Measurements from ENCODE around the gene GNAO1. TPM values are rescaled to one million over a fixed set of nuclear protein-coding genes. Genes with fewer than 3 reads are reported as not detected.

GNAO1 gene
- polyA plus RNA-seq, 1 of the 3 experiments (the other 2 are of a cell fraction): 0.30 TPM

- ChIA-PET POLR2A (no interaction called here), CTCF (interaction anchor here (0.9 to 1.5 kb wide), 2 partner anchors 12 to 320 kb away, joined by 4 read pairs; no protein-coding TSS in a partner anchor)
- no peaks in the 10 kb centered on the region for H3F3A ChIP-seq (replicated peaks; ENCODE audit: insufficient read depth)
- H3K9ac ChIP-seq: no peak overlapping the region
- no peak overlapping the region for H2AFZ ChIP-seq (ENCODE audit: low read depth)
- no peaks in the 10 kb centered on the region for H3K9me3 ChIP-seq
- H3K4me2 ChIP-seq: no peak overlapping the region
- no peak for DNase-seq
- H3K9me2 ChIP-seq: no peaks in the 10 kb centered on the region
- TF ChIP-seq, protein P1, sequence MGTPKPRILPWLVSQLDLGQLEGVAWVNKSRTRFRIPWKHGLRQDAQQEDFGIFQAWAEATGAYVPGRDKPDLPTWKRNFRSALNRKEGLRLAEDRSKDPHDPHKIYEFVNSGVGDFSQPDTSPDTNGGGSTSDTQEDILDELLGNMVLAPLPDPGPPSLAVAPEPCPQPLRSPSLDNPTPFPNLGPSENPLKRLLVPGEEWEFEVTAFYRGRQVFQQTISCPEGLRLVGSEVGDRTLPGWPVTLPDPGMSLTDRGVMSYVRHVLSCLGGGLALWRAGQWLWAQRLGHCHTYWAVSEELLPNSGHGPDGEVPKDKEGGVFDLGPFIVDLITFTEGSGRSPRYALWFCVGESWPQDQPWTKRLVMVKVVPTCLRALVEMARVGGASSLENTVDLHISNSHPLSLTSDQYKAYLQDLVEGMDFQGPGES (IDR thresholded peaks at IDR 0.05; ENCODE audit: low read depth, low read length): no peak
- no peak for TF ChIP-seq GABPA (IDR thresholded peaks at IDR 0.05; ENCODE audit: low read depth)
- TF ChIP-seq FOXJ3 (CRISPR knock-in tag; IDR thresholded peaks at IDR 0.05): no peak
- TF ChIP-seq, protein P2, sequence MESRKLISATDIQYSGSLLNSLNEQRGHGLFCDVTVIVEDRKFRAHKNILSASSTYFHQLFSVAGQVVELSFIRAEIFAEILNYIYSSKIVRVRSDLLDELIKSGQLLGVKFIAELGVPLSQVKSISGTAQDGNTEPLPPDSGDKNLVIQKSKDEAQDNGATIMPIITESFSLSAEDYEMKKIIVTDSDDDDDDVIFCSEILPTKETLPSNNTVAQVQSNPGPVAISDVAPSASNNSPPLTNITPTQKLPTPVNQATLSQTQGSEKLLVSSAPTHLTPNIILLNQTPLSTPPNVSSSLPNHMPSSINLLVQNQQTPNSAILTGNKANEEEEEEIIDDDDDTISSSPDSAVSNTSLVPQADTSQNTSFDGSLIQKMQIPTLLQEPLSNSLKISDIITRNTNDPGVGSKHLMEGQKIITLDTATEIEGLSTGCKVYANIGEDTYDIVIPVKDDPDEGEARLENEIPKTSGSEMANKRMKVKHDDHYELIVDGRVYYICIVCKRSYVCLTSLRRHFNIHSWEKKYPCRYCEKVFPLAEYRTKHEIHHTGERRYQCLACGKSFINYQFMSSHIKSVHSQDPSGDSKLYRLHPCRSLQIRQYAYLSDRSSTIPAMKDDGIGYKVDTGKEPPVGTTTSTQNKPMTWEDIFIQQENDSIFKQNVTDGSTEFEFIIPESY (IDR thresholded peaks at IDR 0.05; ENCODE audit: borderline replicate concordance, low read depth): no peak
- TF ChIP-seq NFIC (IDR thresholded peaks at IDR 0.05; ENCODE audit: borderline replicate concordance): no peak
- no peak for TF ChIP-seq JUND (IDR thresholded peaks at IDR 0.05)
- TF ChIP-seq CHD2 (IDR thresholded peaks at IDR 0.05; ENCODE audit: low read length, partially characterized antibody): no peak
- TF ChIP-seq, protein P3, sequence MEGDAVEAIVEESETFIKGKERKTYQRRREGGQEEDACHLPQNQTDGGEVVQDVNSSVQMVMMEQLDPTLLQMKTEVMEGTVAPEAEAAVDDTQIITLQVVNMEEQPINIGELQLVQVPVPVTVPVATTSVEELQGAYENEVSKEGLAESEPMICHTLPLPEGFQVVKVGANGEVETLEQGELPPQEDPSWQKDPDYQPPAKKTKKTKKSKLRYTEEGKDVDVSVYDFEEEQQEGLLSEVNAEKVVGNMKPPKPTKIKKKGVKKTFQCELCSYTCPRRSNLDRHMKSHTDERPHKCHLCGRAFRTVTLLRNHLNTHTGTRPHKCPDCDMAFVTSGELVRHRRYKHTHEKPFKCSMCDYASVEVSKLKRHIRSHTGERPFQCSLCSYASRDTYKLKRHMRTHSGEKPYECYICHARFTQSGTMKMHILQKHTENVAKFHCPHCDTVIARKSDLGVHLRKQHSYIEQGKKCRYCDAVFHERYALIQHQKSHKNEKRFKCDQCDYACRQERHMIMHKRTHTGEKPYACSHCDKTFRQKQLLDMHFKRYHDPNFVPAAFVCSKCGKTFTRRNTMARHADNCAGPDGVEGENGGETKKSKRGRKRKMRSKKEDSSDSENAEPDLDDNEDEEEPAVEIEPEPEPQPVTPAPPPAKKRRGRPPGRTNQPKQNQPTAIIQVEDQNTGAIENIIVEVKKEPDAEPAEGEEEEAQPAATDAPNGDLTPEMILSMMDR (IDR thresholded peaks at IDR 0.05): no peak
- TF ChIP-seq NRF1 (IDR thresholded peaks at IDR 0.05; ENCODE audit: low read depth, low read length): no peak
- TF ChIP-seq TEAD4 (IDR thresholded peaks at IDR 0.05; ENCODE audit: borderline replicate concordance, insufficient read depth): no peak
- no peak for TF ChIP-seq MAX (IDR thresholded peaks at IDR 0.05; ENCODE audit: low read depth)
- TF ChIP-seq TCF12 (IDR thresholded peaks at IDR 0.05): no peak
- TF ChIP-seq, protein P4, sequence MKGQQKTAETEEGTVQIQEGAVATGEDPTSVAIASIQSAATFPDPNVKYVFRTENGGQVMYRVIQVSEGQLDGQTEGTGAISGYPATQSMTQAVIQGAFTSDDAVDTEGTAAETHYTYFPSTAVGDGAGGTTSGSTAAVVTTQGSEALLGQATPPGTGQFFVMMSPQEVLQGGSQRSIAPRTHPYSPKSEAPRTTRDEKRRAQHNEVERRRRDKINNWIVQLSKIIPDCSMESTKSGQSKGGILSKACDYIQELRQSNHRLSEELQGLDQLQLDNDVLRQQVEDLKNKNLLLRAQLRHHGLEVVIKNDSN (IDR thresholded peaks at IDR 0.05; ENCODE audit: borderline replicate concordance, low read depth): no peak
- TF ChIP-seq POLR2AphosphoS5 (IDR thresholded peaks at IDR 0.05; ENCODE audit: low read depth, low read length): no peak
- H3K36me3 ChIP-seq (replicated peaks in 1 of 2; ENCODE audit: control insufficient read depth in 1 of 2, insufficient read depth in 2 of 2, low read length in 1 of 2): peaks cover 35 to 74% of the 10 kb centered on the region in 2 experiments
- H3K79me2 ChIP-seq (ENCODE audit: insufficient read depth): peaks cover 11% of the 10 kb centered on the region; the same call in 1 of the 2 replicates
- H3K27ac ChIP-seq (ENCODE audit: low read depth in 2 of 2, low read length in 1 of 2): no peak overlapping the region
- no peak overlapping the region for H3K4me3 ChIP-seq (ENCODE audit: low read depth in 2 of 2, low read length in 1 of 2)
- H4K20me1 ChIP-seq (ENCODE audit: insufficient read depth): no peaks in the 10 kb centered on the region
- 86% methylated on average over 4 of the region's 4 CpGs for WGBS (ENCODE audit: low lambda C conversion rate)
- no peaks in the 10 kb centered on the region for H3K4me1 ChIP-seq (ENCODE audit: control insufficient read depth in 1 of 2, insufficient read depth in 2 of 2, low read depth in 1 of 2, low read length in 1 of 2)
- no peaks in the 10 kb centered on the region for H3K27me3 ChIP-seq (ENCODE audit: insufficient read depth)
Observed at GRCh38 chr16:56382459-56382858, 191.2 kb downstream of the GNAO1 start.
